Gastrocnemius medialis (tissue), 4 donors: ENCODE measurements around the gene ZKSCAN3. TPM values are rescaled to one million over a fixed set of nuclear protein-coding genes. Genes with fewer than 3 reads are reported as not detected.

Experiments used
- ATAC-seq, 2 donors: fragments of 150-250 bp; one replicate each; pipeline ENCODE4 v1.9.1; 2016
- DNase-seq, 2 donors: peaks; one replicate each; pipeline ENCODE4 v3.0.0-alpha.2; 2019
- H3K27ac ChIP-seq, 4 donors: fragments of 200-600 bp; sonication (generic); 1 replicate in 1 of 4; 2 replicates in 3 of 4; pipeline ENCODE4 v1.5.1; 2016 to 2018; ENCODE audit warnings: mild to moderate bottlenecking in 2 of 4, moderate library complexity in 1 of 4
- H3K27me3 ChIP-seq, 3 donors: fragments of 200-600 bp; sonication (generic) in 2 of 3; 1 replicate in 1 of 3; 2 replicates in 2 of 3; pipeline versions ENCODE4 v1.5.1 to v1.6.0; 2016 to 2019; ENCODE audit warnings: mild to moderate bottlenecking in 1 of 3, moderate library complexity in 1 of 3
- H3K36me3 ChIP-seq, 2 donors: fragments of 200-600 bp; sonication (generic) in 1 of 2; one replicate each; pipeline ENCODE4 v1.5.1; 2017 to 2018
- H3K4me1 ChIP-seq, 2 donors: fragments of 200-600 bp; sonication (generic) in 1 of 2; one replicate each; pipeline ENCODE4 v1.5.1; 2016 to 2017; ENCODE audit warnings: mild to moderate bottlenecking in 2 of 2
- H3K4me3 ChIP-seq, 4 donors: fragments of 200-600 bp; sonication (generic) in 3 of 4; 1 replicate in 1 of 4; 2 replicates in 3 of 4; pipeline ENCODE4 v1.5.1; 2016 to 2019; ENCODE audit warnings: mild to moderate bottlenecking in 2 of 4
- H3K9me3 ChIP-seq, 3 donors: fragments of 200-600 bp; sonication (generic) in 2 of 3; 1 replicate in 1 of 3; 2 replicates in 2 of 3; pipeline ENCODE4 v1.5.1; 2016 to 2019
- CTCF ChIP-seq, 5 experiments: fragments of 450-650 bp in 3 of 5; fragments of 200-600 bp in 2 of 5; sonication (generic) in 2 of 5; IDR thresholded peaks in 4 of 5; conservative IDR thresholded peaks in 1 of 5; 1 replicate in 4 of 5; 2 replicates in 1 of 5; pipeline ENCODE4 v1.5.1; 2016 to 2019; ENCODE audit warnings: antibody characterized with exemption in 5 of 5, mild to moderate bottlenecking in 3 of 5, moderate library complexity in 3 of 5
- POLR2A ChIP-seq, 2 donors: fragments of 450-650 bp; IDR thresholded peaks; one replicate each; pipeline ENCODE4 v1.6.1; 2017; ENCODE audit warnings: antibody characterized with exemption in 2 of 2, mild to moderate bottlenecking in 2 of 2, moderate library complexity in 2 of 2
- in situ Hi-C, 4 donors: fragments of 200-750 bp; cut with MboI; loops; one replicate each; pipeline versions ENCODE4 v1.15.0 to v1.8.0; 2017; ENCODE audit warnings: low sequenced_read_pairs in 4 of 4
- intact Hi-C: fragments of 100-400 bp; cut with DNase I; formaldehyde crosslinking; loops from one replicate; pipeline ENCODE4 v1.15.1; 2023; ENCODE audit warnings: low total_unique reads
- total RNA-seq, 4 donors: library from RNA; depleted of rRNA; stranded (reverse); fragments of >200 nt; gene quantifications; one replicate each; pipeline versions ENCODE4 v1.1.0 to v1.2.3, GENCODE V29; 2016

The ZKSCAN3 gene
- total RNA-seq, 4 donors from 2014 or later: 1.5 to 4.5 (median 2.4) TPM

- Histone ChIP-seq H3K4me1 (no peaks in the 10 kb centered on the region), H3K9me3 (no peaks in the 10 kb centered on the region), H3K36me3 (no peaks in the 10 kb centered on the region), H3K27me3 (no peaks in the 10 kb centered on the region), H3K4me3 (no peak overlapping the region), H3K27ac (no peak overlapping the region)
- TF ChIP-seq POLR2A (IDR thresholded peaks at IDR 0.05): no peak
- TF ChIP-seq CTCF (IDR thresholded peaks at IDR 0.05 in 4 of 5, conservative IDR thresholded peaks at IDR 0.05 in 1 of 5): no peak
- intact Hi-C loops (no loop called here), in situ Hi-C loops (no loop called here)
- DNase-seq (no peak), ATAC-seq (no peak)
Observed at GRCh38 chr6:28407401-28407800, 57.7 kb downstream of the ZKSCAN3 start.

- TF ChIP-seq CTCF (IDR thresholded peaks at IDR 0.05 in 4 of 5, conservative IDR thresholded peaks at IDR 0.05 in 1 of 5) (no peak), POLR2A (IDR thresholded peaks at IDR 0.05) (no peak)
- H3K27ac ChIP-seq: no peak overlapping the region
- ATAC-seq (no peak), DNase-seq (no peak)
- H3K27me3 ChIP-seq: no peaks in the 10 kb centered on the region
- H3K4me1 ChIP-seq: no peaks in the 10 kb centered on the region
- H3K4me3 ChIP-seq: no peak overlapping the region
- intact Hi-C loops (no loop called here), in situ Hi-C loops (no loop called here)
- H3K9me3 ChIP-seq: no peaks in the 10 kb centered on the region
- no peaks in the 10 kb centered on the region for H3K36me3 ChIP-seq
Observed at GRCh38 chr6:28408076-28408802, 58.5 kb downstream of the ZKSCAN3 start.

GRCh38 chr6:28410767-28411166 is 61.0 kb downstream of the ZKSCAN3 start:
- H3K4me1 ChIP-seq: no peaks in the 10 kb centered on the region
- H3K36me3 ChIP-seq: no peaks in the 10 kb centered on the region
- in situ Hi-C loops (no loop called here), intact Hi-C loops (no loop called here)
- TF ChIP-seq POLR2A (IDR thresholded peaks at IDR 0.05) (no peak), CTCF (IDR thresholded peaks at IDR 0.05 in 4 of 5, conservative IDR thresholded peaks at IDR 0.05 in 1 of 5) (no peak)
- no peaks in the 10 kb centered on the region for H3K9me3 ChIP-seq
- no peak overlapping the region for H3K27ac ChIP-seq
- H3K4me3 ChIP-seq: no peak overlapping the region
- ATAC-seq (no peak), DNase-seq (no peak)
- no peaks in the 10 kb centered on the region for H3K27me3 ChIP-seq

- H3K27me3 ChIP-seq: no peaks in the 10 kb centered on the region
- no peak overlapping the region for H3K27ac ChIP-seq
- DNase-seq (no peak), ATAC-seq (no peak)
- in situ Hi-C loops (no loop called here), intact Hi-C loops (no loop called here)
- TF ChIP-seq POLR2A (IDR thresholded peaks at IDR 0.05) (no peak), CTCF (IDR thresholded peaks at IDR 0.05 in 4 of 5, conservative IDR thresholded peaks at IDR 0.05 in 1 of 5) (no peak)
- no peaks in the 10 kb centered on the region for H3K4me1 ChIP-seq
- no peaks in the 10 kb centered on the region for H3K9me3 ChIP-seq
- H3K36me3 ChIP-seq: no peaks in the 10 kb centered on the region
- no peak overlapping the region for H3K4me3 ChIP-seq
Observed at GRCh38 chr6:28413681-28414080, 63.9 kb downstream of the ZKSCAN3 start.

Other genes starting within 250 kb of the ZKSCAN3 start
- 1 to 10 TPM; 1.8 to 4.2 (median 3.4) TPM for gene ZSCAN16, start 225.3 kb upstream of the ZKSCAN3 start, total RNA-seq
- 10 to 100 TPM in 1 of 4 donors, 1 to 10 TPM in 3; 6.6 to 10.4 (median 8.9) TPM for gene ZKSCAN8, start 208.1 kb upstream of the ZKSCAN3 start, total RNA-seq
- 1 to 10 TPM; 3.7 to 6.5 (median 4.3) TPM for gene ZSCAN9, start 124.7 kb upstream of the ZKSCAN3 start, total RNA-seq
- 1 to 10 TPM in 3 of 4 donors, under 1 TPM in 1; 0.82 to 3.3 (median 1.1) TPM for gene ZKSCAN4, start 97.7 kb upstream of the ZKSCAN3 start, total RNA-seq
- 10 to 100 TPM in 1 of 4 donors, 1 to 10 TPM in 3; 1.5 to 10.1 (median 5.6) TPM for gene NKAPL, start 90.7 kb upstream of the ZKSCAN3 start, total RNA-seq
- gene ZSCAN26, start 82.8 kb upstream of the ZKSCAN3 start, total RNA-seq: 10 to 100 TPM in 2 of 4 donors, 1 to 10 TPM in 2; 7.3 to 13.4 (median 9.8) TPM
- gene PGBD1, start 68.4 kb upstream of the ZKSCAN3 start, total RNA-seq: 1 to 10 TPM in 3 of 4 donors, under 1 TPM in 1; 0.80 to 2.8 (median 1.5) TPM
- gene ZSCAN31, start 13.8 kb upstream of the ZKSCAN3 start, total RNA-seq: 10 to 100 TPM in 2 of 4 donors, 1 to 10 TPM in 2; 2.4 to 14.1 (median 7.5) TPM
- 1 to 10 TPM in 1 of 4 donors, under 1 TPM in 3; 0.42 to 1.9 (median 0.63) TPM for gene ZSCAN12, start 49.8 kb downstream of the ZKSCAN3 start, total RNA-seq
- gene ZSCAN23, start 93.5 kb downstream of the ZKSCAN3 start, total RNA-seq: under 1 TPM in 2 of 4 donors, not detected in 2; 0.25 to 0.62 TPM
- gene GPX6, start 165.8 kb downstream of the ZKSCAN3 start, total RNA-seq: not detected
- not detected for gene GPX5, start 175.9 kb downstream of the ZKSCAN3 start, total RNA-seq